Measurements from ENCODE around the gene SERPINB3.

GRCh38 chr18:63617915-63618234 is 43.8 kb downstream of the SERPINB3 start:
- TF ChIP-seq YY1 (IDR thresholded peaks at IDR 0.05; ENCODE audit: insufficient read depth, insufficient read length), result no peak
- no peak for TF ChIP-seq SUZ12 (IDR thresholded peaks at IDR 0.05; ENCODE audit: extremely low read depth, insufficient read depth, insufficient read length)
- TF ChIP-seq ZNF274 (IDR thresholded peaks at IDR 0.05; ENCODE audit: low read depth, low read length), result no peak

All from NT2/D1 (cell line).